ENCODE measurements around the gene LRP8.

DNA sequence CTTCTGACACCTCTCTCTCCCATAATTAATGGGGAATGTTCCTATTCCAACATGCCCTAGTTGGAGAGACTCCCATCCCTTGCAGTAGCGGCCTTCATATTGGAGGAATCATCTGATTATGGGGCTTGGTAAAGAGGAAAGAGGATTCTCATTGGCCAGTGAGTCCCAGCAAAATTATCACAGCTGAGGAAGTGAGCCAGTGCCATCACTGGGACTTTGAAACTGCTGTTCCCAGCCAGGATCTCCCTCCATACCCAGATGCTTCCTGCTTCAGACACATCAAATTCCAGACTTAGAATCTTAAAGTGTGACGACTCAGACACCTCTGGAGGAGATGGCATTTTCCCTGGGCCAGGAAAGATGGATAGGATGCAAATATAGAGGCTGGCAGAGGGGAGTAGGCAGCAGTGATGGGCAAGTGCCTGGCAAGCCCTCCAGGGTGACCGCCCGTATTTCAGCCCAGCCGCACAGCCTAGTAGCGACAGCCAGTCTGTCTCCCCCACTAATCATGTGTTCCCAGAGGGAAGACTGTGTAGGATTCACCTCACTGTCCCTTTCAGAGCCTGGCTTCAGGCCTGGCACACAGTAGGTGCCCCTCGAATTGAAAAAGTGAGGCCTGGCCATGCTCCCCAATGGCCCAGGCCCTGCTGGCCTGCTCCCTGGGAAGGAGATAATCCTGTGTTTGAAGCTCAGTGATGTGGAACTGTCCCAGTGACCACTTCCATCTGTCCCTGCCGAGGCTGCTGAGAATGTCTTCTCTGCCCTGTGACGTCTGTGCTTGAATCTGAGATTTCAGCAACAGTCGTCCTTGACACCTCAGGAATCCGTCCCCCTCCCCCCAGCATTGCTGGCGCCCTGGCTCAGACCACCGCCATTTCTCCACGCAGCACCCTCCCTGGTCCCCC lies 48.3 kb downstream of the LRP8 start:
- TF ChIP-seq RFX5 (IDR thresholded peaks at IDR 0.05; ENCODE audit: low read depth, low read length) (no peak), SMC3 (IDR thresholded peaks at IDR 0.05; ENCODE audit: low read depth, low read length) (no peak)

Data from IMR-90 (cell line).